Right lobe of liver (tissue), 6 donors: ENCODE data around the gene S100P. TPM values are rescaled to one million over a fixed set of nuclear protein-coding genes. Genes with fewer than 3 reads are reported as not detected.

Source experiments
- ATAC-seq, 4 donors: fragments of 200-7000 bp; cut with Tn5 transposase; one replicate each; pipeline ENCODE4 v1.9.1; 2020; ENCODE audit warnings: mild to moderate bottlenecking in 4 of 4, moderate library complexity in 4 of 4
- DNase-seq, 3 donors: peaks; one replicate each; pipeline ENCODE4 v3.0.0-alpha.2; 2020
- H3K27ac ChIP-seq, 3 donors: fragments of 200-600 bp; one replicate each; pipeline ENCODE4 v1.8.0; 2022
- H3K27me3 ChIP-seq, 2 donors: fragments of 200-600 bp; one replicate each; pipeline ENCODE4 v1.8.0; 2022
- H3K36me3 ChIP-seq, 4 donors: fragments of 200-600 bp; sonication (generic) in 1 of 4; one replicate each; pipeline versions ENCODE4 v1.5.1 to v1.8.0; 2017 to 2022; ENCODE audit warnings: control low read depth in 1 of 4
- H3K4me1 ChIP-seq, 4 donors: fragments of 200-600 bp; sonication (generic) in 1 of 4; one replicate each; pipeline versions ENCODE4 v1.5.1 to v1.8.0; 2017 to 2022; ENCODE audit warnings: control low read depth in 1 of 4
- H3K4me3 ChIP-seq, 3 donors: fragments of 200-600 bp; one replicate each; pipeline ENCODE4 v1.8.0; 2022
- H3K9me3 ChIP-seq, 4 donors: fragments of 200-600 bp; sonication (generic) in 1 of 4; one replicate each; pipeline versions ENCODE4 v1.5.1 to v1.8.0; 2017 to 2022; ENCODE audit warnings: control low read depth in 1 of 4
- POLR2A ChIP-seq: fragments of 450-650 bp; IDR thresholded peaks from one replicate; pipeline ENCODE4 v1.6.1; 2017; ENCODE audit warnings: antibody characterized with exemption, mild to moderate bottlenecking
- WGBS: methylation state at CpG from one replicate; pipeline ENCODE4 v1.1.6; 2018; ENCODE audit warnings: low coverage, low lambda C conversion rate; ENCODE audit not compliant: insufficient coverage; ENCODE audit errors: missing lambda C conversion rate; 5-methylcytosine and 5-hydroxymethylcytosine counted together
- intact Hi-C, 2 donors: fragments of 100-400 bp; cut with DNase I; formaldehyde crosslinking; loops; one replicate each; pipeline versions ENCODE4 v1.11.2 to v1.14.1; 2022
- total RNA-seq, 6 experiments: library from RNA; depleted of rRNA in 2 of 6; stranded (reverse); fragments of >200 nt in 2 of 6; fragmentation: NEBNext Ultra II Directional in 3 of 6; extraction: Animal tissue kit (Norgen Biotek cat#: 25700) in 3 of 6; gene quantifications; one replicate each; pipeline versions ENCODE4 v1.1.0 to v1.2.4, GENCODE V29; 2016 to 2023
- TF ChIP-seq, protein P1 (sequence below), 4 donors: fragments of 200-600 bp in 3 of 4; fragments of 450-650 bp in 1 of 4; IDR thresholded peaks; one replicate each; pipeline versions ENCODE4 v1.5.1 to v1.8.0; 2016 to 2022; ENCODE audit warnings: antibody characterized with exemption in 4 of 4, mild to moderate bottlenecking in 2 of 4
- donor health status: DM: no; HTN: yes; CAD: no.
- donor health status: DM: no; HTN: no; CAD: no.
- donor health status: DM: no; HTN: no; CAD: no.
- donor health status: DM: no; HTN: yes; CAD: no.
- donor health status: DM: no; HTN: yes; CAD: no.

Gene S100P
- total RNA-seq, 6 experiments from 2014 or later = 0.59 to 6.3 (median 2.7) TPM

DNA sequence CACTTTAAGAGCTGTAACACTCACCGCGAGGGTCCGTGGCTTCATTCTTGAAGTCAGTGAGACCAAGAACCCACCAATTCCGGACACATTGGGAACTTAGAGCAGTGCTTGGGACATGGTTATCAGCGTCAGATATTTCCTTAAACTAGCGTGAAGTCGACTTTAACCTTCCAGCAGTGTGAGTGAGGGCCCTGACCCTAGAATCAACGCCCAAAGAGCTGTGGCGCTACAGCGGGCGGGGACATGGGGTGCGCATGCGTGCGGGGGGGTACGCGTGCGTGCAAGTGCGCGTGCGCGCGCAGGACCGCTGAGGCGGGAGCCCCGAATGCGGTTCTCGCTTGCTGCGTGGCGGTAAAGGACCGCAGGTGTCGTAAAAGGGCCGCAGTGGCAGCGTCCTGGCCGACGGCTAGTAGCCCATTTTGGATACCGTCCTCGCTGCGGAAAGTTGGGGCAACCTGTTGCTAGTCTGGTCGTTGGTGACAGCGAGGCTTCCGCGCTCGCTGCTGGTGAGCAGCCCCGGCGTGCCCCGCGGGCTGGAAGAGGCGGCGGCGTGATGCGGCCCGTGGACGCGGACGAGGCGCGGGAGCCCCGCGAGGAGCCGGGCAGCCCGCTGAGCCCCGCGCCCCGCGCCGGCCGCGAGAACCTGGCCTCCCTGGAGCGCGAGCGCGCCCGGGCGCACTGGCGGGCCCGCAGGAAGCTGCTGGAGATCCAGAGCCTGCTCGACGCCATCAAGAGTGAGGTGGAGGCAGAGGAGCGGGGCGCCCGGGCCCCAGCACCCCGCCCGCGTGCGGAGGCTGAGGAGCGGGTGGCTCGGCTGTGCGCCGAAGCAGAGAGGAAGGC lies 19.8 kb upstream of the S100P start:
- peak overlapping the region; percentile 45 to 64 (median 64) for H3K4me3 ChIP-seq
- peak; percentile 50 for TF ChIP-seq POLR2A
- TF ChIP-seq, protein P1, sequence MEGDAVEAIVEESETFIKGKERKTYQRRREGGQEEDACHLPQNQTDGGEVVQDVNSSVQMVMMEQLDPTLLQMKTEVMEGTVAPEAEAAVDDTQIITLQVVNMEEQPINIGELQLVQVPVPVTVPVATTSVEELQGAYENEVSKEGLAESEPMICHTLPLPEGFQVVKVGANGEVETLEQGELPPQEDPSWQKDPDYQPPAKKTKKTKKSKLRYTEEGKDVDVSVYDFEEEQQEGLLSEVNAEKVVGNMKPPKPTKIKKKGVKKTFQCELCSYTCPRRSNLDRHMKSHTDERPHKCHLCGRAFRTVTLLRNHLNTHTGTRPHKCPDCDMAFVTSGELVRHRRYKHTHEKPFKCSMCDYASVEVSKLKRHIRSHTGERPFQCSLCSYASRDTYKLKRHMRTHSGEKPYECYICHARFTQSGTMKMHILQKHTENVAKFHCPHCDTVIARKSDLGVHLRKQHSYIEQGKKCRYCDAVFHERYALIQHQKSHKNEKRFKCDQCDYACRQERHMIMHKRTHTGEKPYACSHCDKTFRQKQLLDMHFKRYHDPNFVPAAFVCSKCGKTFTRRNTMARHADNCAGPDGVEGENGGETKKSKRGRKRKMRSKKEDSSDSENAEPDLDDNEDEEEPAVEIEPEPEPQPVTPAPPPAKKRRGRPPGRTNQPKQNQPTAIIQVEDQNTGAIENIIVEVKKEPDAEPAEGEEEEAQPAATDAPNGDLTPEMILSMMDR (IDR thresholded peaks at IDR 0.05) = no peak
- intact Hi-C loops = no loop called here
- H3K36me3 ChIP-seq = peaks cover 0 to 3% (median 0%) of the 10 kb centered on the region in 4 donors
- DNase-seq (peak; percentile 93 to 96 (median 96)), ATAC-seq (peak; percentile 86 to 88 (median 87))
- H3K9me3 ChIP-seq = no peaks in the 10 kb centered on the region
- WGBS = 2% methylated on average over 26 of the region's 89 CpGs
- peaks cover 0 to 27% (median 11%) of the 10 kb centered on the region in 4 donors for H3K4me1 ChIP-seq
- H3K27me3 ChIP-seq = no peaks in the 10 kb centered on the region
- peak overlapping the region; percentile 74 to 91 (median 76) for H3K27ac ChIP-seq

DNA sequence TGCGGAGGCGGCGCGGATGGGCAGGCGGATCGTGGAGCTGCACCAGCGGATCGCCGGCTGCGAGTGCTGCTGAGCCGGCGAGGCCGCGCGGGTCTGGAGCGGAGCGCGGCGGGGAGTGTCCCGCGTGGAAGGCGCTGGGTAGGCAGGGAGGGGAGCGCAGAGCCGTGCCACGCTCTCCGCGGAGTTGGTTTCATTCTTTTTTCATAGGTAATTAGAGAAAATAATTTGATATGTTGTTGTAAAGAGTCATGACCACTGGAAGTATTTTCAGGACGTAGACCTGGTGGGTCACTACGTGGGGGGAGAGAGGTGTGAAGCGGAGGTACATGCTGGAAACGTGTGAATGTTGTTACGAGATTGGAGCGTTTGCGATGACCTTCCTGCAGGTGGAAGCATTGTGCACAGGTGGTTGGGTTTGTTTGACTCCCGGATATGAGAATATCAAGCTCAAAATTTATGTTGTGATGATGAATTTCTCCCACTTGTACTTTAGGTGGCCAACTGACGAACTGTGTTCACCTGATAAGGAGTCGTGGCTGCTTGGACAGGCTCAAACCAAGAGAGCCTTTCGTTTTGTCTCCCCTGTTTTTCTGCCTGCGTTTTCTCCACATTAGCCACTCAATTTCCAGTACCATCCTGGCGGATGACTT lies 19.1 kb upstream of the S100P start:
- no peak for DNase-seq
- Histone ChIP-seq H3K4me1 (peaks cover 0 to 27% (median 11%) of the 10 kb centered on the region in 4 donors), H3K27me3 (no peaks in the 10 kb centered on the region), H3K27ac (peak overlapping the region; percentile 74 to 91 (median 76)), H3K36me3 (peaks cover 0 to 3% (median 0%) of the 10 kb centered on the region in 4 donors), H3K4me3 (peak overlapping the region; percentile 45 to 64 (median 64)), H3K9me3 (no peaks in the 10 kb centered on the region)
- TF ChIP-seq POLR2A = no peak
- TF ChIP-seq, protein P1 (IDR thresholded peaks at IDR 0.05) = peak; percentile 42 to 56 (median 50)
- ATAC-seq = peak; percentile 36 to 67 (median 57)
- 5% methylated on average over 27 of the region's 40 CpGs for WGBS
- intact Hi-C loops = no loop called here

DNA sequence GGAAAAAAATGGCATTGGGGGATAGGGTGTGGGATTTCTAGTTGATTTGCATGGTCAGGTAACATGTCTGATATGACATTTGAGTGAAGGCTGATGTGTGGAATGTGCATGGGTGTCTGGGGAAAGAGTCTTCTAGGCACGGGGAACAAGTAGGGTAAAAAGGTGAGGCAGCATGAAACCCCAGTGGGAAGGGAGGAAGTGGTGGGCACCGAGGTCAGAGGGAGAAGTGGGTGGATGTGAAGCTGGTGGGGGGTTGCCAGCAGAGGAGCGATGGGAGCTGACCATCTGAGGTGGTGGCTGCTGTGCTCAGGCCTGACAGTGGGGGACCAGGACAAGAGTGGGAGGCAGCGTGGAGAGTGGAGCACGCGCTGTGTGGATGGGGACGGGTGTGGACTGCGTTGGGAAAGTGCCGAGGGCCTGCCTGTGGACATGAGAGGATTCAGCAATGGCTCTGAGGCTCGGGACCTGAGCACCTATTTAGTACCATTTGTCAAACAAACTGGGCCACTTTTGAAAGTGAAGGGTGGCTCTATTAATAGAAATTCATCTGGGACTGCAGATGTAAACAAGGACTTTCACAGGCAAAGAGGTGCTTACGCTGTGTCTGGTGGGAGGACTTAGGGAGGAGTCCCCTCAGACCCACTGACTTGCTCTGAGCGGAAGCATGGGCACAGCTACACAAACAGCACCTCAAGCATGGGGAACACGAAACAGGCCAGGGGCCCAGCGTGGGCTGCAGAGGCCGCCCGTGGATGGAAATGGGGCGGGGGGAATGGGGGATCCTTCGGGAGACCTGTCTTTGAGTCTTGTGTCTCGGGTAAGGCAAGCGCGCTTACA lies 16.7 kb upstream of the S100P start:
- peaks cover 0 to 27% (median 11%) of the 10 kb centered on the region in 4 donors for H3K4me1 ChIP-seq
- intact Hi-C loops = no loop called here
- ATAC-seq (no peak), DNase-seq (no peak)
- no peaks in the 10 kb centered on the region for H3K27me3 ChIP-seq
- no peak overlapping the region for H3K27ac ChIP-seq
- TF ChIP-seq POLR2A = no peak
- TF ChIP-seq, protein P1 (IDR thresholded peaks at IDR 0.05) = no peak
- WGBS = 87% methylated on average over 16 of the region's 21 CpGs
- H3K4me3 ChIP-seq = no peak overlapping the region
- H3K36me3 ChIP-seq = peaks cover 0 to 3% (median 0%) of the 10 kb centered on the region in 4 donors
- no peaks in the 10 kb centered on the region for H3K9me3 ChIP-seq

DNA sequence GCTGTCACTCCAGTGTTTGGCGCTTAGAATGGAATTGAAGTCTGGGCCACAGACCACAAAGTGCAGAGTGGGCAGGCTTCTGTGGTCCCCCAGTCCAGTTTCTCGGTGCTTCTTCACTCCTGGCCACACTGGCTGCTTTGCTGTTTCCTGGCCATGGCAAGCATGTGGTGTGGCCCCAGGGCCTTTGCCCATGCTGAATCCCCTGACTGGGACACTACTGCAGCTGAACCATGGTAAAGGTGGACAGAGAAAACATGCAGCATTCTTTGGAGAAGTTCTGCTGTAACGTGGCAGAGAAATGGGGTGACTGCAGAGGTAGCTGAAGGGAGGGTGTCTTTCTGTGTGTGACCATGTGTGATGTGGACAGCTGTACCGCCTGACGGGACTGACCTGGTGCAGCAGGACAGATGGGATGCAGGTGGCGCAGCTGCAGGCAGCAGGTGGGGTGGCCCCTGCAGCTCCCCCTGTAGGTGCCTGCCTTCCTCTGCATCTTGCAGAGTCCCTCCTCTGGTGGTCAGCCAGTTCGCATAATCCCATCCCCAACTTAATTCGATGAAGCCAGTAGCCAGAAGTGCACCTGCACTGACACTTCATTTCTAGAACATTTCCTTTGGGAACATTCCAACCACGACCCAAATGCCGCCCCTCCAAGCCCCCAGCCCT lies 13.2 kb upstream of the S100P start:
- no peaks in the 10 kb centered on the region for H3K27me3 ChIP-seq
- DNase-seq (no peak), ATAC-seq (no peak)
- peaks cover 0 to 1% (median 0%) of the 10 kb centered on the region in 4 donors for H3K36me3 ChIP-seq
- no peak overlapping the region for H3K4me3 ChIP-seq
- TF ChIP-seq POLR2A = no peak
- TF ChIP-seq, protein P1 (IDR thresholded peaks at IDR 0.05) = no peak
- WGBS = 87% methylated on average over 3 of the region's 10 CpGs
- H3K9me3 ChIP-seq = no peaks in the 10 kb centered on the region
- no peak overlapping the region for H3K27ac ChIP-seq
- intact Hi-C loops = no loop called here
- peaks cover 0 to 17% (median 8%) of the 10 kb centered on the region in 4 donors for H3K4me1 ChIP-seq
